NK-92 (cell line): ENCODE measurements around the gene CREB3.

Source experiments
- DNase-seq: peaks from one replicate; lab custom pipeline; 2025; ENCODE audit not compliant: unreplicated experiment; lab: John Stamatoyannopoulos, UW

The CREB3 gene

GRCh38 chr9:35725362-35725761 is 7.1 kb upstream of the CREB3 start:
- no peak for DNase-seq

GRCh38 chr9:35726931-35727330 is 5.5 kb upstream of the CREB3 start:
- DNase-seq, result no peak

GRCh38 chr9:35727676-35728040 is 4.8 kb upstream of the CREB3 start:
- DNase-seq, result no peak

GRCh38 chr9:35728041-35728971 is 4.2 kb upstream of the CREB3 start:
- no peak for DNase-seq

GRCh38 chr9:35729101-35729500 is 3.4 kb upstream of the CREB3 start:
- DNase-seq, result no peak

GRCh38 chr9:35729700-35730485 is 2.6 kb upstream of the CREB3 start:
- no peak for DNase-seq

- DNase-seq, result no peak
Measured at GRCh38 chr9:35730486-35730854, 2.0 kb upstream of the CREB3 start.

- no peak for DNase-seq
Measured at GRCh38 chr9:35731415-35732184, 866 bp upstream of the CREB3 start.

- DNase-seq, result no peak
Measured at GRCh38 chr9:35732800-35733541, 505 bp downstream of the CREB3 start.

- DNase-seq, result no peak
Measured at GRCh38 chr9:35734096-35734495, 1.6 kb downstream of the CREB3 start.

GRCh38 chr9:35736201-35736633 is 3.8 kb downstream of the CREB3 start:
- no peak for DNase-seq

- DNase-seq, result no peak
Measured at GRCh38 chr9:35737143-35737542, 4.7 kb downstream of the CREB3 start.

- no peak for DNase-seq
Measured at GRCh38 chr9:35738186-35738585, 5.7 kb downstream of the CREB3 start.

GRCh38 chr9:35738924-35739323 is 6.5 kb downstream of the CREB3 start:
- no peak for DNase-seq

GRCh38 chr9:35740243-35740642 is 7.8 kb downstream of the CREB3 start:
- DNase-seq, result no peak

GRCh38 chr9:35741740-35742139 is 9.3 kb downstream of the CREB3 start:
- no peak for DNase-seq

GRCh38 chr9:35743452-35743851 is 11.0 kb downstream of the CREB3 start:
- DNase-seq, result no peak

- no peak for DNase-seq
Measured at GRCh38 chr9:35743880-35744518, 11.5 kb downstream of the CREB3 start.

GRCh38 chr9:35745569-35745968 is 13.1 kb downstream of the CREB3 start:
- DNase-seq, result no peak

GRCh38 chr9:35746583-35746982 is 14.1 kb downstream of the CREB3 start:
- DNase-seq, result no peak
